DOHH2 (cell line): ENCODE measurements around the gene CD2AP.

ENCODE experiments used
- H3F3A ChIP-seq: fragments of 200-600 bp; sonication (generic), shearing (Covaris generic); 2 replicates; pipeline ENCODE4 v1.6.0; 2016; ENCODE audit warnings: antibody characterized with exemption, mild to moderate bottlenecking; ENCODE audit not compliant: control insufficient read depth, insufficient read depth
- H3K27ac ChIP-seq: fragments of 200-600 bp; sonication (generic); 2 replicates; pipeline ENCODE4 v1.5.1; 2014; ENCODE audit warnings: low read depth, mild to moderate bottlenecking, low read length, moderate library complexity
- H3K27me3 ChIP-seq: fragments of 200-600 bp; sonication (generic); 2 replicates; pipeline ENCODE4 v1.6.1; 2014; ENCODE audit warnings: mild to moderate bottlenecking, low read length, mixed read lengths; ENCODE audit not compliant: control insufficient read depth
- H3K36me3 ChIP-seq: fragments of 200-600 bp; sonication (generic); 2 replicates; pipeline ENCODE4 v1.6.1; 2014; ENCODE audit warnings: mild to moderate bottlenecking, low read length, moderate library complexity, mixed read lengths; ENCODE audit not compliant: control insufficient read depth
- H3K4me1 ChIP-seq: fragments of 200-600 bp; sonication (generic); 2 replicates; pipeline ENCODE4 v1.6.1; 2014; ENCODE audit warnings: mild to moderate bottlenecking, low read length, mixed read lengths; ENCODE audit not compliant: control insufficient read depth
- H3K4me2 ChIP-seq: fragments of 200-600 bp; sonication (generic); 2 replicates; pipeline ENCODE4 v1.6.0; 2014; ENCODE audit warnings: mild to moderate bottlenecking, low read length, moderate library complexity
- H3K4me3 ChIP-seq: fragments of 200-600 bp; sonication (generic); 2 replicates; pipeline ENCODE4 v1.5.1; 2014; ENCODE audit warnings: mild to moderate bottlenecking, low read length, mixed read lengths
- H3K79me2 ChIP-seq: fragments of 200-600 bp; sonication (generic); 2 replicates; pipeline ENCODE4 v1.6.1; 2014; ENCODE audit warnings: mild to moderate bottlenecking, low read length, mixed read lengths; ENCODE audit not compliant: control insufficient read depth
- H3K9me2 ChIP-seq: fragments of 200-600 bp; sonication (generic); replicated peaks from 2 replicates; pipeline ENCODE4 v1.6.1; 2014; ENCODE audit warnings: mild to moderate bottlenecking, low read length, mixed read lengths; ENCODE audit not compliant: control insufficient read depth
- H3K9me3 ChIP-seq: fragments of 200-600 bp; sonication (generic); 2 replicates; pipeline ENCODE4 v1.6.1; 2014; ENCODE audit warnings: antibody characterized with exemption, low read length, mixed read lengths; ENCODE audit not compliant: control insufficient read depth, insufficient read depth
- H4K20me1 ChIP-seq: fragments of 200-600 bp; sonication (generic); 2 replicates; pipeline ENCODE4 v1.6.0; 2014; ENCODE audit warnings: low read depth, mild to moderate bottlenecking, antibody characterized with exemption, low read length, moderate library complexity; ENCODE audit not compliant: control insufficient read depth, insufficient read depth
- CTCF ChIP-seq: fragments of 200-600 bp; sonication (generic); IDR thresholded peaks from one replicate; pipeline ENCODE4 v1.5.1; 2014; ENCODE audit warnings: antibody characterized with exemption, mild to moderate bottlenecking, low read depth, low read length; ENCODE audit not compliant: poor library complexity, severe bottlenecking
- EZH2phosphoT487 ChIP-seq: fragments of 200-600 bp; sonication (generic); IDR thresholded peaks from 2 replicates; pipeline ENCODE4 v1.6.1; 2017; ENCODE audit warnings: borderline replicate concordance, mild to moderate bottlenecking, antibody characterized with exemption, low read length, moderate library complexity, mixed read lengths

Gene CD2AP

GRCh38 chr6:47446669-47447330 is 30.8 kb upstream of the CD2AP start:
- Histone ChIP-seq H3F3A (no peaks in the 10 kb centered on the region), H3K4me3 (no peak overlapping the region), H4K20me1 (no peaks in the 10 kb centered on the region), H3K27ac (no peak overlapping the region), H3K27me3 (no peaks in the 10 kb centered on the region), H3K79me2 (no peaks in the 10 kb centered on the region), H3K4me2 (no peak overlapping the region), H3K9me2 (no peaks in the 10 kb centered on the region), H3K9me3 (no peaks in the 10 kb centered on the region), H3K36me3 (no peaks in the 10 kb centered on the region), H3K4me1 (peaks cover 8% of the 10 kb centered on the region)
- TF ChIP-seq EZH2phosphoT487 (no peak), CTCF (no peak)

- Histone ChIP-seq H3K9me2 (no peaks in the 10 kb centered on the region), H3K9me3 (no peaks in the 10 kb centered on the region), H3K4me2 (no peak overlapping the region), H3K4me3 (no peak overlapping the region), H3K4me1 (peaks cover 8% of the 10 kb centered on the region), H3K36me3 (no peaks in the 10 kb centered on the region), H3K27ac (no peak overlapping the region), H4K20me1 (no peaks in the 10 kb centered on the region), H3F3A (no peaks in the 10 kb centered on the region), H3K27me3 (no peaks in the 10 kb centered on the region), H3K79me2 (no peaks in the 10 kb centered on the region)
- TF ChIP-seq CTCF (no peak), EZH2phosphoT487 (no peak)
Measured at GRCh38 chr6:47447722-47448121, 29.9 kb upstream of the CD2AP start.

GRCh38 chr6:47451162-47451561 is 26.4 kb upstream of the CD2AP start:
- Histone ChIP-seq H3K27ac (no peak overlapping the region), H4K20me1 (no peaks in the 10 kb centered on the region), H3K9me3 (no peaks in the 10 kb centered on the region), H3K79me2 (no peaks in the 10 kb centered on the region), H3K4me3 (no peak overlapping the region), H3K9me2 (no peaks in the 10 kb centered on the region), H3K27me3 (no peaks in the 10 kb centered on the region), H3F3A (no peaks in the 10 kb centered on the region), H3K4me2 (no peak overlapping the region), H3K4me1 (peaks cover 8% of the 10 kb centered on the region), H3K36me3 (no peaks in the 10 kb centered on the region)
- TF ChIP-seq EZH2phosphoT487 (no peak), CTCF (no peak)
